HuH-7 (cell line): ENCODE results near the gene ERP29.
"Not testable (repeated sequence)": the region's sequence is repeated elsewhere in the genome, so short reads cannot be mapped to it uniquely, and the experiment has no call there.

Experiments
- DNase-seq: peaks from one replicate; pipeline ENCODE4 v3.0.0; 2011; ENCODE audit warnings: low spot score

The ERP29 gene

DNA sequence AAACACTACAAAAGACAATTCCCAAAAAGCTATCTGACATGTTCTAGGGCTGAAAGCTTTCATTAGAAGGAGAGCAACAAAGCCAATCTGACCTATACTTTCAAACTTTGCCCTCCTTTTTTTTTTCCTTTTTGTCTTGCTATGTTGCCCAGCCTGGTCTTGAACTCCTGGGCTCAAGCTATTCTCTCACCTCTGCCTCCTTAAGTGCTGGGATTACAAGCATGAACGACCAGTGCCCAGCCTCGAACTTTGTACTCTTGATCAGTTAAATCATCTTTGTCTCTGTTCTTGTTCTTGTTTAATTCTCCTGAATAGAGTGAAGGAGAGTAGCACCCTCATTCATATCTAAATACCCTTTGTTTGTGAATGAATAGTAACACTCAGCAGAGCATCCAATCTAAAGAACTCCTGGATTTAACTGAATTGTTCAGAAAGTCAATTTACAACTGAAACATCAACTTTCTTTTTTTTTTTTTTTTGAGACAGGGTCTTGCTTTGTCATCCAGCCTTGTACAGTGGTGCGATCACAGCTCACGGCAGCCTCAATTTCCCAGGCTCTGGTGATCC is 22.1 kb downstream of the ERP29 start:
- no peak for DNase-seq

- DNase-seq: not testable (repeated sequence)
These were observed 23.4 kb downstream of the ERP29 start for GRCh38 chr12:112036614-112037013.

DNA sequence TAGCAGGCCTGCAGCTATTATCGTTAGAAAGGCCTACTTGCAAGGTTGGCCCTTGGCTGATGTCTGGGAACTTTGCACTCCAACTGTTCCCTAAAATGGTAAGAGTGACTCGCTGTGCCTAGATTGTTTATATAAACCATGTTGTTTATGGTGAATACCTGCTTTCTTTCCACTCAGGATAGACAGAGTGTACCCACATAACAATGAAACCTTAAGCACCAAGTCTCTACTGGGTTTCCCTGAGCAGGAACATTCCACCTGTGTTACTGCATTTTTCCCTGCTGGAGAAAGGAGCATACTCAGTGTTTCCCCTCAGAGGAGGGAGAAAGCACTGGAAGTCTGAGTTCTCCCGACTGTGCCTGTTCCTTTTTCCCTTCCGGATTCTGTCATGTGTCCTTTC is 32.8 kb downstream of the ERP29 start:
- no peak for DNase-seq

- DNase-seq: no peak
These were observed 36.1 kb downstream of the ERP29 start for GRCh38 chr12:112049351-112049750.

DNA sequence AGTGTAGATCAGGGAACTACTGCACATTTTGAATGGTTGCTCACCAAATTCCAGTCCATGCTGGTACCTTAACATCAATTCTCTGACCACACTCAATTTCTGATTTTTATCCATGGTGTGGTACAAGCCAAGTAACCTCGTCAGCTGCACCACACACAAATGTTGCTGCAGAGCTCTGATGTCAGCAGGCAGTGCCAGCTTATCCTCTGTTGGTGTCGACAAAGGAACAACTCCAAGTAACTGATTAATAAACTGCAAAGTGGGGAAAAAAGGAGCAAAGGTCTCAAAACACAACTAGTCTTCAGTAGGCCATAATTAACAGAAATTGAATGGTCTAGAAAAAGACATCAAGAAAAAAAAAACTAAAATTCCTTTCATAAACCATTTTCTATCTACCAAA is 47.9 kb downstream of the ERP29 start:
- no peak for DNase-seq

DNA sequence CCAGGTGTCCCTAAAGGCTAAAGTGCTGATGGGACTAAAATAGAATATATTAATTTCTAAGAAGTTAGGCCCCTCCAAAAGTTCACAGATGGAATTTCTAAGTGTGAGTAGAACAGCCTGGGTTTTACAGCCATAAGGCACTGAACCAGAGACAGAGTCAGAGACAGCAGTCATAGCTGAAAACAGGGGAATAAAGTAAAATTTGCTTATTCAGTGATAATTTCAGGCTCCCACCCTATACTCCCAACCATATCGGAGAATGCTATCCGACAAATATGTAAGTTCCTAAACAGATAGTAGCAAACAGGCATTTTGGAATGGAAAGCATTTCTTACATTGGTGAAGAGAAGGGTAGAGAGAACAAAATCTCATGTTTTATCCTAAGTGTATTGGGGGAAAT is 50.0 kb downstream of the ERP29 start:
- no peak for DNase-seq

DNA sequence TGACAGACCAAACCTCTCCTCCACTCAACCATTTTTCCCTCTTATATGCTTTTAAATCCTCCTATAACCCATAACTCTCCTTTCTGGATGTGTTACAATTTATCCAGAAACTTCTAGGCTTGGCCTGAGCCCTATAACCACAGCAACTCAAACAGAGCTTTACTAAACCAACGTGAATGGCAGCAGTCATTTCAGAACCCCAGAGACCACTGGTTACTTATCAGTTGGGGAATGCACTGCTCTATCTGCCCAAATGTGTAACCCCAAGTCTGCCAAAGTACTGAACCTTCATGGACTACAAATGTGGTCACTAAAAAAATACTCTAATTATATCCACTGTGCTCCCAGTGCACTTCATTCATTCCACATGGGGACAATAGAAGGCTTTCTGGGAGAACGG is 53.3 kb downstream of the ERP29 start:
- no peak for DNase-seq
